HL-60 (cell line): ENCODE results near the gene BIRC7.

Source experiments
- GABPA ChIP-seq: IDR thresholded peaks from 2 replicates; pipeline ENCODE4 v1.6.1; 2012; ENCODE audit warnings: low read depth
- POLR2AphosphoS5 ChIP-seq: IDR thresholded peaks from 2 replicates; pipeline ENCODE4 v1.6.1; 2012; ENCODE audit warnings: low read depth
- SPI1 ChIP-seq: IDR thresholded peaks from 2 replicates; pipeline ENCODE4 v1.6.1; 2012; ENCODE audit warnings: low read depth, mild to moderate bottlenecking, borderline replicate concordance
- TF ChIP-seq, protein P1 (sequence below): IDR thresholded peaks from one replicate; pipeline ENCODE4 v1.5.1; 2011; ENCODE audit warnings: low read length, control low read depth, inconsistent platforms; ENCODE audit not compliant: insufficient read depth

DNA sequence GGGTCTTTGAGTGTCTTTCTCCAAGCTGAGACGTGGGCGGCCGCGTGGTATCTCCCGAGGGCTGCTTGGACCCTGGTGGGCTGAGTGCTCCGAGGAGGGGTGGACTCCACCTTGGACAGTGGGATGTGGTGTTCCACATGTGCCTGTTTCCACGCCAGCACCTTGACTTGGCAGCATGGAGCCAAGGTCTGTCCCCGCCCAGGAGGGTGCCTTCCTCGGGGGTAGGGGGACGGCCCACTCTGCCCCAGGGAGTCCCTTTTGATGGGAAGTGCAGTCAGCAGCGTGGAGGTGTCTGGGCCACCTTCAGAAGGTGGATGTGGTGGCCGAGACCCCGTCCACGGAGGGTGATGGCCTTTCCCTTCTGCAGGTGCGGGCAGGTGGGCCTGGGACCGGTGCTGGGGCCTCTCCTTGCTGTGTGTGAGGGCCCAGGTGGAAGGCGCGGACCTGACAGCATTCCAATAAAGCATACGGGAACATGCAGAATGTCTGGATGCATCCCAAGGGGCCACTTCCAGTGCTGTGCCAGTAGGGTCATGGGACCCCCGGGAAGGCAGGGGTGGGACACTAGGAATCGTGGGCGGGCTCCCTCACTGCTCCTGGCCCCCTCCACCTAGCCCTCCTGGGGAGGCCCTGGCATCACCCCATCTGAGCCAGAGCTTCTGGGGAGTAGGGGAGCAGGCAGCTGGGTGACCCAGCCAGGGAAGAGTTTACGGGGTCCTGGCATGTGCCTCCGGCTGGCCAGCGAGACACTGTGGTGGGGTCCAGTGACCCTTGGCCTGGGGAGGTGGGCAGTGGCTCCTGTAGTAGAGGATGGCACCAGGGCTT is 53.8 kb downstream of the BIRC7 start:
- TF ChIP-seq, protein P1, sequence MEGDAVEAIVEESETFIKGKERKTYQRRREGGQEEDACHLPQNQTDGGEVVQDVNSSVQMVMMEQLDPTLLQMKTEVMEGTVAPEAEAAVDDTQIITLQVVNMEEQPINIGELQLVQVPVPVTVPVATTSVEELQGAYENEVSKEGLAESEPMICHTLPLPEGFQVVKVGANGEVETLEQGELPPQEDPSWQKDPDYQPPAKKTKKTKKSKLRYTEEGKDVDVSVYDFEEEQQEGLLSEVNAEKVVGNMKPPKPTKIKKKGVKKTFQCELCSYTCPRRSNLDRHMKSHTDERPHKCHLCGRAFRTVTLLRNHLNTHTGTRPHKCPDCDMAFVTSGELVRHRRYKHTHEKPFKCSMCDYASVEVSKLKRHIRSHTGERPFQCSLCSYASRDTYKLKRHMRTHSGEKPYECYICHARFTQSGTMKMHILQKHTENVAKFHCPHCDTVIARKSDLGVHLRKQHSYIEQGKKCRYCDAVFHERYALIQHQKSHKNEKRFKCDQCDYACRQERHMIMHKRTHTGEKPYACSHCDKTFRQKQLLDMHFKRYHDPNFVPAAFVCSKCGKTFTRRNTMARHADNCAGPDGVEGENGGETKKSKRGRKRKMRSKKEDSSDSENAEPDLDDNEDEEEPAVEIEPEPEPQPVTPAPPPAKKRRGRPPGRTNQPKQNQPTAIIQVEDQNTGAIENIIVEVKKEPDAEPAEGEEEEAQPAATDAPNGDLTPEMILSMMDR: no peak
- no peak for TF ChIP-seq POLR2AphosphoS5
- TF ChIP-seq GABPA: no peak
- TF ChIP-seq SPI1: no peak
